Measurements from ENCODE around the gene STAB2. TPM values are rescaled to one million over a fixed set of nuclear protein-coding genes. Genes with fewer than 3 reads are reported as not detected.
"Not testable (repeated sequence)": the region's sequence is repeated elsewhere in the genome, so short reads cannot be mapped to it uniquely, and the experiment has no call there.

STAB2 gene
- total RNA-seq, 1 donor = not detected

DNA sequence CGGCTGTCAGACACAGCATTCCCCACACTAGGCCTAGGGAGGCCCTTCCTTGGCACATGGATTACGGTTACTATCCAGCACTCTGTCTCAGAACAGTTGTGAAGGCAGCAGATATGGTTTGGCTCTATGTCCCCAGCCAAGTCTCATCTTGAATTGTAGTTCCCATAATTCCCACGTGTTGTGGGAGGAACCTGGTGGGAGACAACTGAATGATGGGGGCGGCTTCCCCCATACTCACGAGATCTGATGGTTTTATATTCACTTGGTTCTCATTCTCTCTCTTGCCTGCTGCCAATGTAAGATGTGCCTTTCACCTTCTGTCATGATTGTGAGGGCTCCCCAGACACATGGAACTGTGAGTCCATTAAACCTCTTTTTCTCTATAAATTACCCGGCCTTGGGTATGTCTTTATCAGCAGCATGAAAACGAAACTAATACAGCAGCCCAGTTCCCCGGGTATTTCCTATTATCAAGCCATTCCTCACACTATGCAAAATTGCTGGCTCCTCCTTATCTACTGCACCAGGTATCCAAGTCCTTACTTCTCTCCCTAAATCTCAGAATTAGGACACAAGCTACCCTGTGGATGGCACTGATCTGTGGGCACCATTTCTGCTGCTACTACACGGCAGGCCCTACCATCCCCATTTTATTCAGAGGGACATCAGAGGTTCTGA is 220.6 kb downstream of the STAB2 start:
- Histone ChIP-seq H2AFZ (ENCODE audit: low read length) (no peak overlapping the region), H3K4me3 (ENCODE audit: insufficient read depth, low read length) (no peak overlapping the region), H3K9me3 (ENCODE audit: low read depth, low read length) (no peaks in the 10 kb centered on the region), H3K36me3 (ENCODE audit: insufficient read depth, low read length) (peaks cover 15% of the 10 kb centered on the region), H3K27me3 (ENCODE audit: insufficient read depth, low read length) (no peaks in the 10 kb centered on the region), H3K4me1 (ENCODE audit: insufficient read depth, low read length) (peaks cover 33% of the 10 kb centered on the region), H3K79me2 (ENCODE audit: insufficient read depth, low read length) (peaks cover 15% of the 10 kb centered on the region), H3K27ac (ENCODE audit: low read depth, low read length) (no peak overlapping the region), H3K4me2 (ENCODE audit: insufficient read depth, low read length) (no peak overlapping the region), H4K20me1 (ENCODE audit: insufficient read depth, low read length) (no peaks in the 10 kb centered on the region)
- no peak for DNase-seq (ENCODE audit: insufficient read length, low spot score, missing footprints)
- TF ChIP-seq, protein P1, sequence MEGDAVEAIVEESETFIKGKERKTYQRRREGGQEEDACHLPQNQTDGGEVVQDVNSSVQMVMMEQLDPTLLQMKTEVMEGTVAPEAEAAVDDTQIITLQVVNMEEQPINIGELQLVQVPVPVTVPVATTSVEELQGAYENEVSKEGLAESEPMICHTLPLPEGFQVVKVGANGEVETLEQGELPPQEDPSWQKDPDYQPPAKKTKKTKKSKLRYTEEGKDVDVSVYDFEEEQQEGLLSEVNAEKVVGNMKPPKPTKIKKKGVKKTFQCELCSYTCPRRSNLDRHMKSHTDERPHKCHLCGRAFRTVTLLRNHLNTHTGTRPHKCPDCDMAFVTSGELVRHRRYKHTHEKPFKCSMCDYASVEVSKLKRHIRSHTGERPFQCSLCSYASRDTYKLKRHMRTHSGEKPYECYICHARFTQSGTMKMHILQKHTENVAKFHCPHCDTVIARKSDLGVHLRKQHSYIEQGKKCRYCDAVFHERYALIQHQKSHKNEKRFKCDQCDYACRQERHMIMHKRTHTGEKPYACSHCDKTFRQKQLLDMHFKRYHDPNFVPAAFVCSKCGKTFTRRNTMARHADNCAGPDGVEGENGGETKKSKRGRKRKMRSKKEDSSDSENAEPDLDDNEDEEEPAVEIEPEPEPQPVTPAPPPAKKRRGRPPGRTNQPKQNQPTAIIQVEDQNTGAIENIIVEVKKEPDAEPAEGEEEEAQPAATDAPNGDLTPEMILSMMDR (IDR thresholded peaks at IDR 0.05; ENCODE audit: extremely low read depth, low read depth, low read length) = no peak

DNA sequence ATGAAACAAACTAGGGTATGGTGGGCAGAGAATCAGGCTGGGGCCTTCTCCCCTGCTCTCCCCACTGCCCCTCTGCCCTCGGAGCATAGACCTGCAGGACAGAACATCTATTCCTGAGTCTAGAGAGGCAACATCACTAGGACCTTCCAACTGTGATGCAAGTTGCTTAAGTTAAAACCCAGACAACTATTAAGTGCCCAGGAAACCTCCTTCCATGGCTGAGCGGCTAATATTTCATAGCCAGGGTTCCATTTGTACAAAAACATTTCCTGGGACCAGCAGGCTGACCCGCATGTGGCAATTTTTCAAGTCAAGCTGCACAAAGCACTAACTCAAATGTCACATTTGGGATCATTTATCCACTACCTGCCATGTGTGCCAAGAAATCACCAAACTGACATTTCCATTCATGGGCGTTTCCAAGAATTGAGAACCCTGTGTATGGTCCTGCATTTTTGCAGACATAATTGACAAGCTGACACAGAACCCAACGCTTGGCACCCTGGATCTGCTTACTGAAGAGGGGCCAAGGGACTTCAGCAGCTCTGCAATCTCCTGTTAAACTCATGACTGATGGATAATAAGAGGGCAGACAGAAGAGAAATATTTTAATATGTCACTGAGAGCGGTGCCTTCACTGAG is 221.3 kb downstream of the STAB2 start:
- Histone ChIP-seq H2AFZ (ENCODE audit: low read length) (no peak overlapping the region), H3K79me2 (ENCODE audit: insufficient read depth, low read length) (peaks cover 18% of the 10 kb centered on the region)

DNA sequence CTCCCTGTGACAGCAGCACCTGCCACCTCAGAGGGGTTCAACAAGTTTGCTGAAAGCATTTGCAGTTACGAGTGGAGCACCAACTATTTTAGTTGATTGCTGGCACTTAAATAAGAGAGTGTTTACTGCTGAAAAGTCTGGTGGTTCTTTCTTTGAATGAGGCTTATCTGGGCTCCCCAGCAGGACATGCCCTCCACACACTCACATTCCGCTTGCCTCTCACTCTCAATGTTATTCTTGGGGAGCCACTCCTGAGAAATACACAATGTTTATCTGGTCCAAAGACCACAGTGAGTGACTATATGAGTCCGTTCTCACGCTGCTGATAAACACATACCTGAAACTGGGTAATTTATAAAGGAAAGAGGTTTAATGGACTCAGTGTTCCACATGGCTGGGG is 222.1 kb downstream of the STAB2 start:
- H2AFZ ChIP-seq (ENCODE audit: low read length) = no peak overlapping the region
- peaks cover 27% of the 10 kb centered on the region for H3K36me3 ChIP-seq (ENCODE audit: insufficient read depth, low read length)
- no peak overlapping the region for H3K4me3 ChIP-seq (ENCODE audit: insufficient read depth, low read length)
- peaks cover 34% of the 10 kb centered on the region for H3K4me1 ChIP-seq (ENCODE audit: insufficient read depth, low read length)
- H4K20me1 ChIP-seq (ENCODE audit: insufficient read depth, low read length) = no peaks in the 10 kb centered on the region
- TF ChIP-seq, protein P1 (IDR thresholded peaks at IDR 0.05; ENCODE audit: extremely low read depth, low read depth, low read length) = no peak
- no peak overlapping the region for H3K4me2 ChIP-seq (ENCODE audit: insufficient read depth, low read length)
- H3K79me2 ChIP-seq (ENCODE audit: insufficient read depth, low read length) = peaks cover 18% of the 10 kb centered on the region
- no peaks in the 10 kb centered on the region for H3K27me3 ChIP-seq (ENCODE audit: insufficient read depth, low read length)
- no peaks in the 10 kb centered on the region for H3K9me3 ChIP-seq (ENCODE audit: low read depth, low read length)
- no peak for DNase-seq (ENCODE audit: insufficient read length, low spot score, missing footprints)
- H3K27ac ChIP-seq (ENCODE audit: low read depth, low read length) = no peak overlapping the region

More for the DNA sequence above, 221.3 kb downstream of the STAB2 start:
- TF ChIP-seq, protein P1 (IDR thresholded peaks at IDR 0.05; ENCODE audit: extremely low read depth, low read depth, low read length) = no peak
- no peaks in the 10 kb centered on the region for H4K20me1 ChIP-seq (ENCODE audit: insufficient read depth, low read length)
- DNase-seq (ENCODE audit: insufficient read length, low spot score, missing footprints) = no peak
- peaks cover 22% of the 10 kb centered on the region for H3K36me3 ChIP-seq (ENCODE audit: insufficient read depth, low read length)
- H3K4me3 ChIP-seq (ENCODE audit: insufficient read depth, low read length) = no peak overlapping the region
- H3K4me2 ChIP-seq (ENCODE audit: insufficient read depth, low read length) = no peak overlapping the region
- no peaks in the 10 kb centered on the region for H3K9me3 ChIP-seq (ENCODE audit: low read depth, low read length)
- H3K27ac ChIP-seq (ENCODE audit: low read depth, low read length) = no peak overlapping the region
- H3K27me3 ChIP-seq (ENCODE audit: insufficient read depth, low read length) = no peaks in the 10 kb centered on the region
- H3K4me1 ChIP-seq (ENCODE audit: insufficient read depth, low read length) = peaks cover 29% of the 10 kb centered on the region

DNA sequence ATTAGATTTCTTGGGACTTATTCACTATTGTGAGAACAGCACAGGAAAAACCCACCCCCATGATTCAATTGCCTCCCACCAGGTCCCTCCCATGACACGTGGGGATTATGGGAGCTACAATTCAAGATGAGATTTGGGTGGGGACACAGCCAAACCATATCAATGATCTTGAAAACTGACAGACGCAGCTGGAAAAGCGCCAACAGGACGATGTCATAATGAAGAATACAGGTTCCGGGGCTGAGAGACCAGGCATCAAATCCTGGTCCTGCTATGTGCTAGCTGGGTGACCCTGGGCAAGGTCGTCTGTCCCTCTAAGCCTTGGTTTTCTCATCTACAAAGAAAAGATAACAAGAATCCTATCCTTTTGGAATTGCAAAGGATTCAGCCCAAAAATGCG is 222.6 kb downstream of the STAB2 start:
- not testable (repeated sequence) for H3K27me3 ChIP-seq (ENCODE audit: insufficient read depth, low read length)

More for the DNA sequence above, 222.6 kb downstream of the STAB2 start:
- not testable (repeated sequence) for H4K20me1 ChIP-seq (ENCODE audit: insufficient read depth, low read length); H3K4me3 ChIP-seq (ENCODE audit: insufficient read depth, low read length); H3K4me2 ChIP-seq (ENCODE audit: insufficient read depth, low read length); H2AFZ ChIP-seq (ENCODE audit: low read length); DNase-seq (ENCODE audit: insufficient read length, low spot score, missing footprints); H3K9me3 ChIP-seq (ENCODE audit: low read depth, low read length); H3K27ac ChIP-seq (ENCODE audit: low read depth, low read length)
- Histone ChIP-seq H3K4me1 (ENCODE audit: insufficient read depth, low read length) (peaks cover 29% of the 10 kb centered on the region), H3K36me3 (ENCODE audit: insufficient read depth, low read length) (peaks cover 27% of the 10 kb centered on the region), H3K79me2 (ENCODE audit: insufficient read depth, low read length) (peaks cover 18% of the 10 kb centered on the region)
